ENCODE measurements around the gene SHROOM3.

Gene SHROOM3

GRCh38 chr4:76549765-76550164 is 114.7 kb downstream of the SHROOM3 start:
- ATAC-seq (no peak), DNase-seq (no peak)
- Mint-ChIP-seq H3K4me1 (peaks cover 13% of the 10 kb centered on the region), H3K27me3 (peaks cover 8% of the 10 kb centered on the region), H3K9me3 (no peaks in the 10 kb centered on the region), H3K27ac (no peak overlapping the region), H3K36me3 (ENCODE audit: low read depth) (no peaks in the 10 kb centered on the region), H3K4me3 (no peak overlapping the region)

- H3K4me1 Mint-ChIP-seq: peaks cover 2% of the 10 kb centered on the region
- peaks cover 9% of the 10 kb centered on the region for H3K27me3 Mint-ChIP-seq
- no peak for ATAC-seq
- H3K27ac Mint-ChIP-seq: no peak overlapping the region
- no peak overlapping the region for H3K4me3 Mint-ChIP-seq
- no peak for DNase-seq
- no peaks in the 10 kb centered on the region for H3K9me3 Mint-ChIP-seq
- H3K36me3 Mint-ChIP-seq (ENCODE audit: low read depth): no peaks in the 10 kb centered on the region
Observed at GRCh38 chr4:76550966-76551780, 116.1 kb downstream of the SHROOM3 start.

GRCh38 chr4:76554630-76555029 is 119.6 kb downstream of the SHROOM3 start:
- no peak for DNase-seq
- ATAC-seq: no peak
- Mint-ChIP-seq H3K27ac (no peak overlapping the region), H3K4me1 (no peaks in the 10 kb centered on the region), H3K9me3 (no peaks in the 10 kb centered on the region), H3K36me3 (ENCODE audit: low read depth) (no peaks in the 10 kb centered on the region), H3K4me3 (no peak overlapping the region), H3K27me3 (peaks cover 6% of the 10 kb centered on the region)

- no peak overlapping the region for H3K27ac Mint-ChIP-seq
- ATAC-seq (no peak), DNase-seq (no peak)
- H3K36me3 Mint-ChIP-seq (ENCODE audit: low read depth): no peaks in the 10 kb centered on the region
- no peaks in the 10 kb centered on the region for H3K9me3 Mint-ChIP-seq
- no peak overlapping the region for H3K4me3 Mint-ChIP-seq
- H3K4me1 Mint-ChIP-seq: no peaks in the 10 kb centered on the region
- peaks cover 9% of the 10 kb centered on the region for H3K27me3 Mint-ChIP-seq
Observed at GRCh38 chr4:76556452-76556851, 121.4 kb downstream of the SHROOM3 start.

- H3K27me3 Mint-ChIP-seq: peaks cover 9% of the 10 kb centered on the region
- no peaks in the 10 kb centered on the region for H3K9me3 Mint-ChIP-seq
- H3K36me3 Mint-ChIP-seq (ENCODE audit: low read depth): no peaks in the 10 kb centered on the region
- H3K4me1 Mint-ChIP-seq: peaks cover 10% of the 10 kb centered on the region
- no peak overlapping the region for H3K27ac Mint-ChIP-seq
- no peak for ATAC-seq
- DNase-seq: no peak
- H3K4me3 Mint-ChIP-seq: no peak overlapping the region
Observed at GRCh38 chr4:76558396-76559235, 123.6 kb downstream of the SHROOM3 start.

- ATAC-seq (no peak), DNase-seq (no peak)
- H3K9me3 Mint-ChIP-seq: no peaks in the 10 kb centered on the region
- peaks cover 9% of the 10 kb centered on the region for H3K27me3 Mint-ChIP-seq
- no peak overlapping the region for H3K4me3 Mint-ChIP-seq
- H3K4me1 Mint-ChIP-seq: peaks cover 15% of the 10 kb centered on the region
- H3K27ac Mint-ChIP-seq: no peak overlapping the region
- no peaks in the 10 kb centered on the region for H3K36me3 Mint-ChIP-seq (ENCODE audit: low read depth)
Observed at GRCh38 chr4:76559236-76560071, 124.4 kb downstream of the SHROOM3 start.

GRCh38 chr4:76562161-76562560 is 127.1 kb downstream of the SHROOM3 start:
- no peaks in the 10 kb centered on the region for H3K9me3 Mint-ChIP-seq
- no peak for ATAC-seq
- DNase-seq: no peak
- H3K36me3 Mint-ChIP-seq (ENCODE audit: low read depth): no peaks in the 10 kb centered on the region
- H3K27me3 Mint-ChIP-seq: peaks cover 9% of the 10 kb centered on the region
- no peak overlapping the region for H3K27ac Mint-ChIP-seq
- H3K4me3 Mint-ChIP-seq: no peak overlapping the region
- peaks cover 15% of the 10 kb centered on the region for H3K4me1 Mint-ChIP-seq

GRCh38 chr4:76562836-76563453 is 127.9 kb downstream of the SHROOM3 start:
- DNase-seq: no peak
- peaks cover 15% of the 10 kb centered on the region for H3K4me1 Mint-ChIP-seq
- H3K4me3 Mint-ChIP-seq: no peak overlapping the region
- no peaks in the 10 kb centered on the region for H3K36me3 Mint-ChIP-seq (ENCODE audit: low read depth)
- ATAC-seq: peak; percentile 34
- H3K27ac Mint-ChIP-seq: no peak overlapping the region
- peaks cover 9% of the 10 kb centered on the region for H3K27me3 Mint-ChIP-seq
- no peaks in the 10 kb centered on the region for H3K9me3 Mint-ChIP-seq

GRCh38 chr4:76563454-76564122 is 128.6 kb downstream of the SHROOM3 start:
- no peak overlapping the region for H3K27ac Mint-ChIP-seq
- no peaks in the 10 kb centered on the region for H3K36me3 Mint-ChIP-seq (ENCODE audit: low read depth)
- H3K27me3 Mint-ChIP-seq: peaks cover 9% of the 10 kb centered on the region
- no peak overlapping the region for H3K4me3 Mint-ChIP-seq
- ATAC-seq (peak; percentile 79), DNase-seq (no peak)
- peaks cover 15% of the 10 kb centered on the region for H3K4me1 Mint-ChIP-seq
- no peaks in the 10 kb centered on the region for H3K9me3 Mint-ChIP-seq

GRCh38 chr4:76564123-76564915 is 129.3 kb downstream of the SHROOM3 start:
- H3K36me3 Mint-ChIP-seq (ENCODE audit: low read depth): no peaks in the 10 kb centered on the region
- ATAC-seq: no peak
- no peak overlapping the region for H3K4me3 Mint-ChIP-seq
- peaks cover 15% of the 10 kb centered on the region for H3K4me1 Mint-ChIP-seq
- H3K27me3 Mint-ChIP-seq: peaks cover 7% of the 10 kb centered on the region
- no peak for DNase-seq
- H3K9me3 Mint-ChIP-seq: no peaks in the 10 kb centered on the region
- H3K27ac Mint-ChIP-seq: no peak overlapping the region

- Mint-ChIP-seq H3K27ac (no peak overlapping the region), H3K27me3 (peaks cover 8% of the 10 kb centered on the region), H3K4me3 (no peak overlapping the region), H3K4me1 (peaks cover 9% of the 10 kb centered on the region), H3K36me3 (ENCODE audit: low read depth) (no peaks in the 10 kb centered on the region), H3K9me3 (no peaks in the 10 kb centered on the region)
- ATAC-seq (no peak), DNase-seq (no peak)
Observed at GRCh38 chr4:76568262-76568661, 133.2 kb downstream of the SHROOM3 start.

- Mint-ChIP-seq H3K36me3 (ENCODE audit: low read depth) (no peaks in the 10 kb centered on the region), H3K4me1 (no peaks in the 10 kb centered on the region), H3K4me3 (no peak overlapping the region), H3K27me3 (peaks cover 12% of the 10 kb centered on the region), H3K9me3 (no peaks in the 10 kb centered on the region), H3K27ac (no peak overlapping the region)
- DNase-seq: no peak
- ATAC-seq: no peak
Observed at GRCh38 chr4:76569225-76569624, 134.2 kb downstream of the SHROOM3 start.

GRCh38 chr4:76569706-76570105 is 134.7 kb downstream of the SHROOM3 start:
- ATAC-seq (no peak), DNase-seq (no peak)
- peaks cover 16% of the 10 kb centered on the region for H3K27me3 Mint-ChIP-seq
- no peak overlapping the region for H3K27ac Mint-ChIP-seq
- no peak overlapping the region for H3K4me3 Mint-ChIP-seq
- no peaks in the 10 kb centered on the region for H3K36me3 Mint-ChIP-seq (ENCODE audit: low read depth)
- no peaks in the 10 kb centered on the region for H3K9me3 Mint-ChIP-seq
- H3K4me1 Mint-ChIP-seq: no peaks in the 10 kb centered on the region
